Fibroblast of lung (primary cell): ENCODE results near the gene CD83. TPM values are rescaled to one million over a fixed set of nuclear protein-coding genes. Genes with fewer than 3 reads are reported as not detected.

ENCODE experiments used
- DNase-seq, 2 donors: peaks; one replicate each; pipeline versions ENCODE4 v3.0.0 to v3.0.0-alpha.2; 2010; ENCODE audit warnings: low read depth in 2 of 2
- H2AFZ ChIP-seq: 2 replicates; pipeline ENCODE4 v1.5.1; 2012; ENCODE audit warnings: low read length, control low read depth, inconsistent platforms
- H3K27ac ChIP-seq: 2 replicates; pipeline ENCODE4 v1.5.1; 2011; ENCODE audit warnings: low read length, control low read depth; ENCODE audit not compliant: insufficient read depth
- H3K27me3 ChIP-seq: 2 replicates; pipeline ENCODE4 v1.5.1; 2011; ENCODE audit warnings: mild to moderate bottlenecking, low read length; ENCODE audit not compliant: control insufficient read depth, insufficient read depth
- H3K36me3 ChIP-seq: 2 replicates; pipeline ENCODE4 v1.5.1; 2011; ENCODE audit warnings: low read length; ENCODE audit not compliant: control insufficient read depth, insufficient read depth
- H3K4me1 ChIP-seq: 2 replicates; pipeline ENCODE4 v1.5.1; 2011; ENCODE audit warnings: low read length; ENCODE audit not compliant: control insufficient read depth, insufficient read depth; ENCODE audit errors: extremely low read depth
- H3K4me2 ChIP-seq: 2 replicates; pipeline ENCODE4 v1.5.1; 2011; ENCODE audit warnings: low read length, control low read depth; ENCODE audit not compliant: insufficient read depth; ENCODE audit errors: extremely low read depth
- H3K4me3 ChIP-seq, 4 experiments: fragments of 200-600 bp in 1 of 4; sonication (generic) in 1 of 4; replicated peaks in 1 of 4; 2 replicates each; pipeline ENCODE4 v1.5.1; 2011 to 2016; ENCODE audit warnings: low read length in 4 of 4, low read depth in 3 of 4, mild to moderate bottlenecking in 3 of 4, control low read depth in 2 of 4, inconsistent platforms in 1 of 4, mixed read lengths in 1 of 4; ENCODE audit not compliant: insufficient read depth in 1 of 4; ENCODE audit errors: control extremely low read depth in 1 of 4
- H3K79me2 ChIP-seq: 2 replicates; pipeline ENCODE4 v1.5.1; 2012; ENCODE audit warnings: mild to moderate bottlenecking, low read length, inconsistent platforms; ENCODE audit not compliant: control insufficient read depth, insufficient read depth
- H3K9ac ChIP-seq: 2 replicates; pipeline ENCODE4 v1.5.1; 2011; ENCODE audit warnings: mild to moderate bottlenecking, low read length, control low read depth; ENCODE audit not compliant: insufficient read depth
- H3K9me3 ChIP-seq: 2 replicates; pipeline ENCODE4 v1.5.1; 2012; ENCODE audit warnings: low read depth, low read length; ENCODE audit not compliant: control insufficient read depth, insufficient read depth
- H4K20me1 ChIP-seq: 2 replicates; pipeline ENCODE4 v1.5.1; 2011; ENCODE audit warnings: low read length; ENCODE audit not compliant: control insufficient read depth, insufficient read depth; ENCODE audit errors: extremely low read depth
- EZH2 ChIP-seq: IDR thresholded peaks from 2 replicates; pipeline ENCODE4 v1.5.1; 2012; ENCODE audit warnings: low read length, control low read depth, mild to moderate bottlenecking; ENCODE audit errors: missing control alignments
- polyA minus RNA-seq: library from RNA; depleted of rRNA, polyadenylated mRNA; stranded (reverse); fragments of >200 nt; gene quantifications from 2 replicates; pipeline ENCODE4 v1.2.3, GENCODE V29; 2011; ENCODE audit warnings: low replicate concordance
- polyA plus RNA-seq, 2 donors: library from polyadenylated mRNA; depleted of rRNA in 1 of 2; stranded (reverse) in 1 of 2; unstranded in 1 of 2; fragments of >200 nt; gene quantifications; 2 replicates each; pipeline ENCODE4 v1.2.1, GENCODE V29; 2011 to 2012; ENCODE audit warnings: missing spikeins in 1 of 2
- total RNA-seq: library from RNA; depleted of rRNA; stranded (reverse); fragments of >200 nt; gene quantifications from 2 replicates; pipeline ENCODE4 v1.2.1, GENCODE V29; 2014
- TF ChIP-seq, protein P1 (sequence below), 2 donors: IDR thresholded peaks in 1 of 2; conservative IDR thresholded peaks in 1 of 2; 1 replicate in 1 of 2; 2 replicates in 1 of 2; pipeline ENCODE4 v1.5.1; 2011 to 2012; ENCODE audit warnings: low read length in 2 of 2, control low read depth in 1 of 2, inconsistent platforms in 1 of 2, low read depth in 1 of 2, mild to moderate bottlenecking in 1 of 2

The CD83 gene
- total RNA-seq (1.3 and 5.0 TPM in 2 replicates), polyA plus RNA-seq (2.1 and 5.9 TPM in 2 replicates), polyA minus RNA-seq (0.52 and 0.59 TPM in 2 replicates)
- 1.6 and 6.0 TPM in 2 replicates for polyA plus RNA-seq (2012)

GRCh38 chr6:14117158-14118090 lies at the start of gene CD83:
CD83 (plus strand) TSS chr6:14117772; CDS start chr6:14117812, 40 bp downstream.
- peak within 1 kb of the TSS; percentile 60 to 82 (median 66) for H3K4me3 ChIP-seq
- no peaks in the 10 kb centered on the region for H3K36me3 ChIP-seq
- H3K4me1 ChIP-seq, result no peaks in the 10 kb centered on the region
- no peaks in the 10 kb centered on the region for H3K79me2 ChIP-seq
- H4K20me1 ChIP-seq, result no peaks in the 10 kb centered on the region
- H3K9ac ChIP-seq, result peak within 1 kb of the TSS; percentile 59
- no peaks in the 10 kb centered on the region for H3K27me3 ChIP-seq
- peak within 1 kb of the TSS; percentile 90 for H3K4me2 ChIP-seq
- H3K9me3 ChIP-seq, result no peaks in the 10 kb centered on the region
- TF ChIP-seq EZH2, result no peak
- TF ChIP-seq, protein P1, sequence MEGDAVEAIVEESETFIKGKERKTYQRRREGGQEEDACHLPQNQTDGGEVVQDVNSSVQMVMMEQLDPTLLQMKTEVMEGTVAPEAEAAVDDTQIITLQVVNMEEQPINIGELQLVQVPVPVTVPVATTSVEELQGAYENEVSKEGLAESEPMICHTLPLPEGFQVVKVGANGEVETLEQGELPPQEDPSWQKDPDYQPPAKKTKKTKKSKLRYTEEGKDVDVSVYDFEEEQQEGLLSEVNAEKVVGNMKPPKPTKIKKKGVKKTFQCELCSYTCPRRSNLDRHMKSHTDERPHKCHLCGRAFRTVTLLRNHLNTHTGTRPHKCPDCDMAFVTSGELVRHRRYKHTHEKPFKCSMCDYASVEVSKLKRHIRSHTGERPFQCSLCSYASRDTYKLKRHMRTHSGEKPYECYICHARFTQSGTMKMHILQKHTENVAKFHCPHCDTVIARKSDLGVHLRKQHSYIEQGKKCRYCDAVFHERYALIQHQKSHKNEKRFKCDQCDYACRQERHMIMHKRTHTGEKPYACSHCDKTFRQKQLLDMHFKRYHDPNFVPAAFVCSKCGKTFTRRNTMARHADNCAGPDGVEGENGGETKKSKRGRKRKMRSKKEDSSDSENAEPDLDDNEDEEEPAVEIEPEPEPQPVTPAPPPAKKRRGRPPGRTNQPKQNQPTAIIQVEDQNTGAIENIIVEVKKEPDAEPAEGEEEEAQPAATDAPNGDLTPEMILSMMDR (conservative IDR thresholded peaks at IDR 0.05 in 1 of 2, IDR thresholded peaks at IDR 0.05 in 1 of 2; ENCODE audit: low read depth in 1 of 2, low read length in 2 of 2), result no peak
- peak; percentile 32 to 51 for DNase-seq
- H2AFZ ChIP-seq, result peak within 1 kb of the TSS; percentile 84
- no peak within 1 kb of the TSS for H3K27ac ChIP-seq

GRCh38 chr6:14068133-14068532 lies 49.4 kb upstream of the CD83 start:
- Histone ChIP-seq H3K4me3 (no peak overlapping the region), H3K9me3 (no peaks in the 10 kb centered on the region), H3K4me2 (no peak overlapping the region), H2AFZ (no peak overlapping the region), H3K27ac (no peak overlapping the region), H4K20me1 (no peaks in the 10 kb centered on the region), H3K4me1 (no peaks in the 10 kb centered on the region), H3K36me3 (no peaks in the 10 kb centered on the region), H3K27me3 (no peaks in the 10 kb centered on the region), H3K9ac (no peak overlapping the region), H3K79me2 (no peaks in the 10 kb centered on the region)
- DNase-seq, result peak; percentile 86 to 98
- TF ChIP-seq, protein P1 (conservative IDR thresholded peaks at IDR 0.05 in 1 of 2, IDR thresholded peaks at IDR 0.05 in 1 of 2; ENCODE audit: low read depth in 1 of 2, low read length in 2 of 2), result no peak
- TF ChIP-seq EZH2, result no peak

GRCh38 chr6:14068623-14069022 lies 48.9 kb upstream of the CD83 start:
- H3K9ac ChIP-seq, result no peak overlapping the region
- no peaks in the 10 kb centered on the region for H3K4me1 ChIP-seq
- H3K27me3 ChIP-seq, result no peaks in the 10 kb centered on the region
- H3K4me3 ChIP-seq, result no peak overlapping the region
- TF ChIP-seq, protein P1 (conservative IDR thresholded peaks at IDR 0.05 in 1 of 2, IDR thresholded peaks at IDR 0.05 in 1 of 2; ENCODE audit: low read depth in 1 of 2, low read length in 2 of 2), result no peak
- no peak for TF ChIP-seq EZH2
- DNase-seq, result no peak
- no peak overlapping the region for H3K27ac ChIP-seq
- H4K20me1 ChIP-seq, result no peaks in the 10 kb centered on the region
- no peak overlapping the region for H3K4me2 ChIP-seq
- no peaks in the 10 kb centered on the region for H3K79me2 ChIP-seq
- H3K36me3 ChIP-seq, result no peaks in the 10 kb centered on the region
- no peaks in the 10 kb centered on the region for H3K9me3 ChIP-seq
- no peak overlapping the region for H2AFZ ChIP-seq
